A549 (cell line): ENCODE results near the gene BRSK2. TPM values are rescaled to one million over a fixed set of nuclear protein-coding genes. Genes with fewer than 3 reads are reported as not detected.

Source experiments
- ATAC-seq, 2 experiments: fragments of 200-7000 bp in 1 of 2; fragments of >200 bp in 1 of 2; cut with Nextera tagmentation in 1 of 2; cut with Tn5 transposase in 1 of 2; 3 replicates each; pipeline versions ENCODE4 v1.8.0 to v1.9.1; 2018 to 2020; ENCODE audit warnings: mild to moderate bottlenecking in 1 of 2, moderate library complexity in 1 of 2
- CTCF ChIA-PET: fragments of 300-600 bp; sonication (Branson Sonifier 250); formaldehyde crosslinking; extraction: SDS; loops from one replicate; lab custom pipeline; 2021; ENCODE audit warnings: antibody characterized with exemption, inconsistent platforms; lab: Yijun Ruan, JAX
- POLR2A ChIA-PET: fragments of 350-600 bp; formaldehyde crosslinking; extraction: SDS; loops from one replicate; lab custom pipeline; 2021; ENCODE audit warnings: antibody characterized with exemption, inconsistent platforms; lab: Yijun Ruan, JAX
- DNase-seq, 2 experiments: peaks; one replicate each; pipeline versions ENCODE4 v3.0.0 to v3.0.0-alpha.2; 2011 to 2016; ENCODE audit warnings: low read depth in 1 of 2, low spot score in 1 of 2
- FAIRE-seq: peaks from 2 replicates; lab custom pipeline; 2011; peaks lifted over from hg19 to GRCh38; lab: Jason Lieb, UNC
- H3K27ac ChIP-seq, 2 experiments: fragments of >200 bp; sonication (Bioruptor Twin); formaldehyde crosslinking; 3 replicates each; pipeline ENCODE4 v1.5.1; 2016 to 2017
- H3K4me1 ChIP-seq: fragments of >200 bp; sonication (Bioruptor Twin); formaldehyde crosslinking; 3 replicates; pipeline ENCODE4 v1.6.1; 2016
- H3K4me2 ChIP-seq: fragments of >200 bp; sonication (Bioruptor Twin); formaldehyde crosslinking; 3 replicates; pipeline ENCODE4 v1.6.1; 2016
- H3K4me3 ChIP-seq: fragments of >200 bp; sonication (Bioruptor Twin); formaldehyde crosslinking; 3 replicates; pipeline ENCODE4 v1.5.1; 2016
- H3K9me3 ChIP-seq: fragments of >200 bp; sonication (Bioruptor Twin); formaldehyde crosslinking; 3 replicates; pipeline ENCODE4 v1.6.1; 2016
- ATOH8 ChIP-seq: fragments of 250-450 bp; sonication (Bioruptor Pico); IDR thresholded peaks from 2 replicates; pipeline ENCODE4 v1.5.0; 2020; ENCODE audit warnings: low read depth, mild to moderate bottlenecking, moderate library complexity
- BHLHE40 ChIP-seq: IDR thresholded peaks from 2 replicates; pipeline ENCODE4 v1.6.1; 2012; ENCODE audit warnings: low read depth, low read length, inconsistent platforms
- CEBPB ChIP-seq, 2 experiments: fragments of >200 bp in 1 of 2; sonication (Bioruptor Twin) in 1 of 2; formaldehyde crosslinking in 1 of 2; IDR thresholded peaks; 2 replicates each; pipeline ENCODE4 v1.6.1; 2012 to 2016
- EHMT2 ChIP-seq: fragments of 200-600 bp; sonication (generic); IDR thresholded peaks from 2 replicates; pipeline ENCODE4 v1.6.1; 2016; ENCODE audit warnings: antibody characterized with exemption, low read depth, mild to moderate bottlenecking, moderate library complexity
- FOSL2 ChIP-seq, 2 experiments: fragments of 450-650 bp in 1 of 2; fragments of >200 bp in 1 of 2; sonication (Bioruptor Twin) in 1 of 2; formaldehyde crosslinking; IDR thresholded peaks; 2 replicates each; pipeline versions ENCODE4 v1.5.0 to v1.6.1; 2016 to 2020; ENCODE audit warnings: mild to moderate bottlenecking in 1 of 2, moderate library complexity in 1 of 2
- HEYL ChIP-seq: fragments of 250-450 bp; sonication (Bioruptor Pico); IDR thresholded peaks from 2 replicates; pipeline ENCODE4 v1.8.0; 2021; ENCODE audit warnings: mild to moderate bottlenecking, moderate library complexity
- HMGXB4 ChIP-seq: fragments of 250-450 bp; sonication (Bioruptor Pico); IDR thresholded peaks from 2 replicates; pipeline ENCODE4 v1.5.0; 2021; ENCODE audit warnings: mild to moderate bottlenecking, moderate library complexity, borderline replicate concordance
- JUN ChIP-seq, 2 experiments: fragments of >200 bp; sonication (Bioruptor Twin); formaldehyde crosslinking; IDR thresholded peaks; 2 replicates in 1 of 2; 3 replicates in 1 of 2; pipeline ENCODE4 v1.6.1; 2016 to 2017
- MAZ ChIP-seq: fragments of 150-350 bp; IDR thresholded peaks from 2 replicates; pipeline ENCODE4 v1.6.1; 2014; ENCODE audit warnings: antibody characterized with exemption, low read depth, low read length, borderline replicate concordance
- PBX3 ChIP-seq: IDR thresholded peaks from 2 replicates; pipeline ENCODE4 v1.6.1; 2012
- RAD21 ChIP-seq, 2 experiments: fragments of >200 bp in 1 of 2; sonication (Bioruptor Twin) in 1 of 2; formaldehyde crosslinking in 1 of 2; IDR thresholded peaks in 1 of 2; conservative IDR thresholded peaks in 1 of 2; 2 replicates in 1 of 2; 3 replicates in 1 of 2; pipeline ENCODE4 v1.6.1; 2012 to 2018; ENCODE audit warnings: inconsistent platforms in 1 of 2
- SMC3 ChIP-seq: fragments of >200 bp; sonication (Bioruptor Twin); formaldehyde crosslinking; IDR thresholded peaks from 3 replicates; pipeline ENCODE4 v1.6.1; 2018; ENCODE audit warnings: inconsistent platforms
- WGBS: methylation state at CpG from one replicate; pipeline ENCODE4 v1.1.6; 2017; ENCODE audit errors: missing lambda C conversion rate; 5-methylcytosine and 5-hydroxymethylcytosine counted together
- polyA plus RNA-seq, 4 experiments: library from polyadenylated mRNA; depleted of rRNA in 3 of 4; stranded (reverse); fragments of >200 nt; fragmentation: RNase III in 1 of 4; extraction: RNeasy Plus Mini Kit Qiagen cat#74134 plus additional on column Dnase treatment in 1 of 4; gene quantifications; 2 replicates in 3 of 4; 3 replicates in 1 of 4; pipeline ENCODE4 v1.2.3, GENCODE V29; 2011 to 2017

Gene BRSK2
- polyA plus RNA-seq, 2 of the 4 experiments (the other 2 are of a cell fraction) = 3.8 to 10.1 TPM

GRCh38 chr11:1373536-1374214 is 16.1 kb upstream of the BRSK2 start:
- no peak overlapping the region for H3K4me3 ChIP-seq
- FAIRE-seq (no peak), ATAC-seq (peak in 1 of 2 experiments; percentile 58; a peak in 3 of 6 replicates), DNase-seq (no peak)
- 40% methylated on average over 21 of the region's 22 CpGs for WGBS
- ChIA-PET CTCF (no interaction called here), POLR2A (no interaction called here)
- no peaks in the 10 kb centered on the region for H3K9me3 ChIP-seq
- H3K4me2 ChIP-seq = peak overlapping the region; percentile 67
- H3K4me1 ChIP-seq = peaks cover 19% of the 10 kb centered on the region
- H3K27ac ChIP-seq = peak overlapping the region in 1 of 2 experiments; percentile 63; a peak in 3 of 6 replicates
- TF ChIP-seq HMGXB4 (no peak), EHMT2 (no peak), BHLHE40 (no peak), CEBPB (IDR thresholded peaks at IDR 0.05) (no peak), PBX3 (no peak), JUN (IDR thresholded peaks at IDR 0.05) (no peak), HEYL (CRISPR knock-in tag) (no peak), RAD21 (conservative IDR thresholded peaks at IDR 0.05 in 1 of 2, IDR thresholded peaks at IDR 0.05 in 1 of 2) (no peak)

DNA sequence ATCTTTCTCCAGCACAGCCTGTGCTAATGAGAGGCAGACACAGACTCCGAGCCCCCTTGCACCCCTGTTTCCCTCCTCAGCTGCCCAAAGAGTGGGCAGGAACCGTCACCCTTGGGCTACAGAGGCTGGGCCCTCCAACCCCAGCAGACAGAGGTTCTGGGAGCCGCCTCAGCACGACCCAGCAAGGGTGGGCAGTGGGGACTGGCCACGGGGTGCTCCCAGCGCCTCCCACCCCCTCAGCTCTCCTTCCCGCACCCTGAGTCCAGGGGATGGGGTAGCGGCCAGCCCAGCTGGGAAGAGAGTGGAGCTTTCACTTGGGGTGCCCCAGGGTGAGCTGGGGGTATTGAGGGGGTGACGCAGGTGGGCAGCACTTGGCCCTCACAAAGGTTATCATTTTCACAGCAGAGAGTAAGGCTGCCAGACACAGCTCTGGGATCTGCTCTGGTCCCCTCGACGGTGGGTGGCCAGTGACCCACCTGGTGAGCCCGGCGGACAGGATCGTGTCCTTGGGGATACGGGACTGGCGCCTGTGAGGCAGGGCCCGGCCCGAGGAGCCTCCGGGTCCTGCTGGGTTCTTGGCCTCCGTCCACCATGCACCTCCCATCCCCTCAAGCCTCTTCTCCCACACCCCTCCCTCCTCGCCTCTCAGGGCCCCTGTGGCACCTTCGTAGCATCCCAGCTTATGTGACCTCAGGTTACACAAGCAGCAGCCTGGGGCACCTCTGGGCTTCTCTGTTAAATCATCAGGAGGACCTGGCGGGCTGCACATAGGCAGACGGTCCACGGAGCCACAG is 14.4 kb upstream of the BRSK2 start:
- CTCF ChIA-PET = interaction anchor here (0.7 to 1.3 kb wide), 2 partner anchors 21 to 78 kb away, joined by 3 read pairs; no protein-coding TSS in a partner anchor
- Histone ChIP-seq H3K9me3 (no peaks in the 10 kb centered on the region), H3K4me2 (no peak overlapping the region), H3K27ac (no peak overlapping the region), H3K4me1 (peaks cover 19% of the 10 kb centered on the region), H3K4me3 (no peak overlapping the region)
- POLR2A ChIA-PET = no interaction called here
- TF ChIP-seq MAZ = no peak
- no peak for TF ChIP-seq ATOH8
- DNase-seq (no peak), ATAC-seq (no peak), FAIRE-seq (no peak)
- WGBS = 89% methylated on average over 21 of the region's 25 CpGs

DNA sequence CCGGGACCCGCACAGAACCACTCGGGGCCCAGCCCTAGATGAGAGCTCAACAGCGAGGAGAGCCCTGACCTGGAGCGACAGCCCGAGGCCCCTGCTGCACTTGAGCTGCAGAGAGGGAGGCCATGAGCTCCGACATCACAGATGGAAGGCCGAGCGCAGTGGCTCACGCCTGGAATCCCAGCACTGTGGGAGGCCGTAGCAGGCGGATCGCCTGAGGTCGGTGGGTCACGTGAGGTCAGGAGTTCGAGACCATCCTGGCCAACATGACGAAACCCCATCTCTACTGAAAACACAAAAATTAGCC is 13.8 kb upstream of the BRSK2 start:
- ATAC-seq (no peak), FAIRE-seq (no peak)
- Histone ChIP-seq H3K9me3 (no peaks in the 10 kb centered on the region), H3K4me3 (no peak overlapping the region)
- CTCF ChIA-PET = interaction anchor here (0.7 to 1.3 kb wide), 2 partner anchors 22 to 79 kb away, joined by 3 read pairs; no protein-coding TSS in a partner anchor
- TF ChIP-seq SMC3 (no peak), FOSL2 (IDR thresholded peaks at IDR 0.05) (no peak), FOSL2 (CRISPR knock-in tag; IDR thresholded peaks at IDR 0.05) (no peak)
- TF ChIP-seq, all 56 proteins: peak for 0
- 92% methylated on average over 12 of the region's 17 CpGs for WGBS
- H3K4me2 ChIP-seq = no peak overlapping the region
- DNase-seq = no peak
- POLR2A ChIA-PET = no interaction called here
- no peak overlapping the region for H3K27ac ChIP-seq
- H3K4me1 ChIP-seq = peaks cover 19% of the 10 kb centered on the region
